NCI-H524 treated with DMSO at 0.1 percent for 48 hours (cell line): Measurements from ENCODE around the gene MRPL34.
"Not testable (repeated sequence)": the region's sequence is repeated elsewhere in the genome, so short reads cannot be mapped to it uniquely, and the experiment has no call there.

Source experiments
- DNase-seq: peaks from one replicate; lab custom pipeline; 2025; lab: John Stamatoyannopoulos, UW

Gene MRPL34

GRCh38 chr19:17285415-17286135 lies 20.1 kb upstream of the MRPL34 start:
- no peak for DNase-seq

DNA sequence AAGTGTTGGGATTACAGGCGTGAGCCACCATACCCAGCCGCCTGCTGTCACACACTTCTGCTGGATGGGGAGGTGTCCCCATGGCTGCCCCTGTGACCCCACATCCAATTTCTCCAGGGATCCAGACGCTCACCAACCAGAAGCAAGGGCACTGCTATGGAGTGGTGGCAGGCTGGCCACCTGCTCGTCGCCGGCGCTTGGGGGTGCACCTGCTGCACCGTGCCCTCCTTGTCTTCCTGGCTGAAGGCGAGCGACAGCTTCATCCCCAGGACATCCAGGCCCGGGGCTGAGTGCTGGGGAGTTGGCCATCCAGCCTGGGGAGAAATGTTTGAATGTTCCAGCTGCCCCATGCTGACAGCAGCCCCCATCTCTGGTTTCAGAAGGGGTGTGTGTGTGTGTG lies 19.4 kb upstream of the MRPL34 start:
- DNase-seq: no peak

GRCh38 chr19:17286752-17287151 lies 18.9 kb upstream of the MRPL34 start:
- DNase-seq: no peak

- DNase-seq: no peak
These were observed 16.2 kb upstream of the MRPL34 start for GRCh38 chr19:17289489-17289888.

DNA sequence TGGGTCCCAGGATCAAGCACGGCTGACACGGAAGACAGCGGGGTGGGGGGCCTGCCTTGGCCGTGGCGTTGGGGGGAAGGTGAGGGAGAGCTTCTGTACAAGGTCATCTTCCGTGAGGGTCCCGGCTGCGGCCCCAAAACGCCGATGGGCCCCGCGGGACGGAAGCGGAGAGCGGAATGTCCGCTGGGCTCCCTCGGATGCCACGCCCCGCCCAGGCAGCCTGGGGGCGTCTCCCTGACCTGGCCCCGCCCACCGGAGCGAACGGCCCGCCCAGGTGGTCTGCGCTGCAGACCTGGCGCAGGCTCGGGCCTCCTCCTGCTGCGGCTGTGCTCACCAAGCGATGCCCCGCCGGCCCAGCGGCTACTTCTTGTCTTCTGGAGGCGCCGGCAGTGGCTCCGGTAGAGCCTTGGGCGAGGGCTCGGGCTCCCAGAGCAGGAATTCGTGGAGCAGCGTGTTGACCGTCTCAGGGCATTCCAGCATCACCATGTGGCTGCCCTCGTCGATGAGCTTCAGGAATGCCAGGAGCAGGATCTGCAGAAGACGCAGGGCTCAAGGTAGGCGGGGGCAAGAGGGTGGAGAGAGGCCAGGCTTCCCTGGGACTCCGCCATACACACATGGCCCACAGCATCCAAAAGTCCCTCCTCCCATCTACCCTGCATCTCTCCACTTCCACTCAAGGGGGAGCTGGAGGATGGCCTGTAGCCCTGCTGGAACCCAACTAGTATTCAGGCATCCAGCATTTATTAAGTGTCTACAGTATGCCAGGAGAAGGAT lies 13.2 kb upstream of the MRPL34 start:
- DNase-seq: peak; percentile 67

- no peak for DNase-seq
These were observed 12.1 kb upstream of the MRPL34 start for GRCh38 chr19:17293605-17294004.

DNA sequence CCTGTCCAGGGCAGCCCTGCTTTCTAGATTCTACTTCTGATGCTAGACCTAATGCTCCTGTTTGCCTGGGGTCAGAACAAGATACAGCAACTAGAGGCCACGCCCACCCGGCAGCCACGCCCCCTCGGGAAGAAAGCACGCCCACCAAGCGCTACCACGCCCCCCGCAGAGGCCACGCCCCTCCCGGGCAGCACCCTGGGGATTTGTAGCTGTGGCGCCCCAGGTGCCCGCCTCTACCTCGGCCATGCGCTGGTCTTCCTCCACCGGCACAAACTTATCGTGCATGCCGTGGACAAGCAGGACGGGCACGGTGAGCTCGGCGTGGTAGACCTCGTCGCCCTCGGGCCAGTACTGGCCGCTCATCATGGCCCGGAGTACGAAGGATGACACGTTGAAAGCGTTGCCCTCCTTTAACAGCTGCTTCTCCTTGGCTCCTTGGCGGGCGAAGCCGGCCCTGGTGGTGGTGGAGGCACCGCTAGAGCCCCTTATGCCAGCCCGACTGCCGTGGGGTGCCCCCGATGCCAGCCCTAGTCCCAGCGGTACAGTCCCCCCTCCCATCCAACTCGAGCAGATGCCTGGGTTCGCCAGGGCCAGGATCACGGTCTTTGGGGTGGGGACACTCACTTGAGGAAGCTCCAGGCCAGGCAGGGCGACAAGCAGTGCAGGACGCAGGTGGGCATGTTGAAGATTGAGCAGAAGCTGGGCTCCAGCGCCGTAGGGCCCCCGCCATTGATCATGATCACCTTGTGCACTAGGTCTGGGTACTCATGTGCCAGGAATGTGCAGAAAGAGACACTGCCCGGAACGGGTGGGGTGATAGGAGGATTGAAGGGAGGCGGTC lies 11.4 kb upstream of the MRPL34 start:
- DNase-seq: no peak

- not testable (repeated sequence) for DNase-seq
These were observed 10.1 kb upstream of the MRPL34 start for GRCh38 chr19:17295551-17295950.

- no peak for DNase-seq
These were observed 9.4 kb upstream of the MRPL34 start for GRCh38 chr19:17296273-17296672.

DNA sequence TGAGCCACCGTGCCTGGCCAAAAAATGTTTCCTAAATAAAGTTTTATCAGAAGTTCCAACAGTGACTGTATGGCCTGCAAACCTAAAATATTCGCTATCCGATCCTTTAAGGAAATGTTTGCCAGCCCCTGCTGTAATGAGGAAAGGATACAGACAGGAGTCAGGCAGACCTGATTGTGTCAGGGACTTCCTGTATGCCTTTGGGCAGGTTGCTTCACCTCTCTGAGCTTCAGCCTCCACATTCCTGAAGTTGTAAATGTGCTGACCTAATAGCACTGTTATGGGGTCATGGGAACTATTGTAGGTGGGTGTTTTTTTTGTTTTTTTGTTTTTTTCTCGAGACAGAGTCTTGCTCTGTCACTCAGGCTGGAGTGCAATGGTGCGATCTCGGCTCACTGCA lies 8.7 kb upstream of the MRPL34 start:
- DNase-seq: no peak

GRCh38 chr19:17300992-17301619 lies 4.6 kb upstream of the MRPL34 start:
- DNase-seq: no peak

DNA sequence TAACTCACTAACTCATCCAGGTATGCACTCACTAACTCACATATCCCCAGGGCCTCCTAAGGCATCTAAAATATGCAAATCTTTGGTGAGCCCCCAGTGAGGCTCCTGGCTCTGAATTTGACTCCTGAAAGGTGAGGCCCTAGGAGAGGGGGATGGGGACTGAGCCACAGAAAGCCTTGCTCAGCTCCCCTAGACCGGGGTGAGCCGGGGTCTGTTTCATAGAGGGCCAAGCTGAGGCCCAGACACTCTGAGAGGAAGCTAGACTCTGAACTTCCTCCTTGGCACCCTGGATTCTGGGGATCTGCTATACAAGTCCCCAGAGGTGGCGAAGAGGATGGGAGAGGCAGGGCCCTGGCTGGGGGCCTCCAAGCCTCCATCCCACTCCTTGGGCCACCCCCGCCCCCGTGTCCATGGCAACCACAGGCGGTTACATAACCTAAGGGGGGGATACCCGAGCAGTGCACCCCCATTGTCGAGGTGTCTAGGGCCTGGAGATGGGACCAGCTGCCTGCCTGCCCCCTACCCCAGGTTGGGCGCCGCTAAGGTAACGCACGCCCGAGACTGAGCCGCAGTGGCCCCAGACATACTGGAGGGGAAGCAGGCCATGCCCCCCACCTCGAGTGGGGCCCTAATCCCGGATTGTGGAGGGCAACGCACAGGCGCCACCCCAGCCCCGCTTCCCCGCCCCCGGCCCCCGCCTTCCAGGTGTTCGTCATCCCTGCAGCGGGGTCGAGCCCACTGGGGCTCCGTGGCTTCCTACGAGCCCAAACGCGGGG lies 3.1 kb upstream of the MRPL34 start:
- no peak for DNase-seq

- DNase-seq: peak; percentile 81
These were observed 2.3 kb upstream of the MRPL34 start, which contains the start of gene ABHD8 for GRCh38 chr19:17303167-17303939. Gene ABHD8, minus strand, starts transcription at chr19:17303425. Its CDS starts 1,809 bp downstream, at chr19:17301616.

DNA sequence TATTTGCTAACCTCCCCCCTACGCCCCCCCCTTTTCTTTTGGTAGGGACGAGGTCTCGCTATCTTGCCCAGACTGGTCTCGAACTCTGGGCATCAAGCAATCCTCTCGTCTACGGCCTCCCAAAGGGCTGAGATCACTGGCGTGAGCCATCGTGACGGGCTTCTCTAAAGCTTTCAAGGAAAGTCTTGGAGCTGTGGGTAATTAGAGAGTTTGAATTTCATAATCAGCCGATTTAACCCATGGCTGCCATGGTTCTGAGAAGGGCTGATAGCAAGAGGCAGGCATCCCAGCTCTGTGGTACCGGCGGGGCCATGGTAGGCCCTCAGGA lies 1.8 kb upstream of the MRPL34 start:
- DNase-seq: no peak

- DNase-seq: no peak
These were observed 1.1 kb upstream of the MRPL34 start for GRCh38 chr19:17304386-17305215.

- no peak for DNase-seq
These were observed 506 bp upstream of the MRPL34 start for GRCh38 chr19:17305216-17305516.

GRCh38 chr19:17306285-17306714 lies 628 bp downstream of the MRPL34 start:
- DNase-seq: no peak

DNA sequence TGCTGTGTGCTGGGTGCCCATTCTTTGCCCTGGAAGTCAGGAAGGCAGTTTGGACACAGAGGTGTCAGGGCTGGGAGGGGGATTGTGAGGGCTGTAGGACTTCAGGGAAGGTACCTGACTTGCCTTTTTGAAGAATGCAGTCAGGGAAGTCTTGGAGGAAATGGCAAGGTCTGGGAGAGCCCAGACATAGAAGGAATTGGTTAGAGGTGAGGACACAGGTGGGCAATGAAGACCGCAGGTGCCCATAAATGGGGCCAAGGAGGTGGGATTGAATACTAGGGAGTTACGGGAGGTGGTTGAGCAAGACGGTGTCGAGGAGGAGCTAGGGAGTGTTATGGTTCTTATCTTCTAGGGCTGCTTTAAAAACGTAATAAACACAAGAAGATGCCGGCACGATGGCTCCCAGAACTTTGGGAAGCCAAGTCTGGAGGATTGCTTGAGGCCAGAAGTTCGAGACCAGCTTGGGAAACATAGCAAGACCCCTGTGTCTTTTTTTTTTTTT lies 2.3 kb downstream of the MRPL34 start:
- DNase-seq: no peak

DNA sequence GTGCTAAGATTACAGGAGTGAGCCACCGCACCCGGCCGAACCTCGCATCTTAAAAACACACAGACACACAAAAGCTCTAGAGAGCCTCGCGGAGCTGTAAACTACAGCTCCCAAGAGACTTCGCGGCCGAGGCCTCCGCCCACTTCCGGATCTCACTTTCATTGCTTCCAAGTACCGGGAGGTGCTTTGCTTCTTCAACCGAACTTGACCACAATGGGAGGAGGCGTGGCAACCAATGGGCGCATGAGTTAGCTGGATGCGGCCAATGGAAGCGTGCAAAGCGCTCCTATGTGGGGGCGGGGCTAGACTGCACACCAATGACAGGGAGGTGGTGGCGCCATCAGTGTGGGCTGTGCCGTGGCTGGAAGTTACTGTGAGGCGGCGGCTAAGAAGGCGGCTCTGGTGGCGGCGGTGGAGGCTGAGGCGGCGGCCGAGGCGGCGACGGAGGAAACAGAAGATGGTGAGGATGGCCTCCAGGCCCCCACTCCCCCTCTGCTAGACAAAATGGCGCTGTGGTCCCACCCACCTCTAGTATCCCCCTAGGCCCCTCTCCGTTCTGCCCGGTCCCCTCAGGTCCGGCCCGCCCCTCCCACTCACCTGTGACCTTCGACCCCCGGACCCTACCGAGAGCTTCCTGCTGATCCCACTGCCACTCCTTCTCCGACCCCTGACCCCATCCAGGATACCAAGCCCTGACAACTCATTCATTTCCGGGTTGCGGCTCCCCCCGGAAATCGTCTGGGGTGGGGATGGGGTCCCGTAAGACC lies 3.7 kb downstream of the MRPL34 start, which contains the start of gene DDA1:
Gene DDA1, plus strand, starts transcription at position 366 of the 767 bp plus-strand sequence. Its CDS starts 92 bp downstream, at position 458.
- peak; percentile 99 for DNase-seq
